GM06990 (cell line): ENCODE data around the gene KASH5.

ENCODE experiments used
- DNase-seq: peaks from one replicate; pipeline ENCODE4 v3.0.0-alpha.2; 2011; ENCODE audit not compliant: insufficient read length; ENCODE audit errors: extremely low read depth
- H3K27me3 ChIP-seq: replicated peaks from 2 replicates; pipeline ENCODE4 v1.6.0; 2011; ENCODE audit warnings: low read length; ENCODE audit not compliant: control insufficient read depth, insufficient read depth
- H3K36me3 ChIP-seq: 2 replicates; pipeline ENCODE4 v1.5.1; 2011; ENCODE audit warnings: low read length; ENCODE audit not compliant: control insufficient read depth, insufficient read depth
- H3K4me3 ChIP-seq: replicated peaks from 2 replicates; pipeline ENCODE4 v1.5.1; 2011; ENCODE audit warnings: low read depth, mild to moderate bottlenecking, control low read depth, low read length
- CTCF ChIP-seq: IDR thresholded peaks from 2 replicates; pipeline ENCODE4 v1.5.1; 2011; ENCODE audit warnings: low read length, control low read depth, mild to moderate bottlenecking, inconsistent platforms; ENCODE audit not compliant: insufficient read depth, poor library complexity, severe bottlenecking

KASH5 gene

DNA sequence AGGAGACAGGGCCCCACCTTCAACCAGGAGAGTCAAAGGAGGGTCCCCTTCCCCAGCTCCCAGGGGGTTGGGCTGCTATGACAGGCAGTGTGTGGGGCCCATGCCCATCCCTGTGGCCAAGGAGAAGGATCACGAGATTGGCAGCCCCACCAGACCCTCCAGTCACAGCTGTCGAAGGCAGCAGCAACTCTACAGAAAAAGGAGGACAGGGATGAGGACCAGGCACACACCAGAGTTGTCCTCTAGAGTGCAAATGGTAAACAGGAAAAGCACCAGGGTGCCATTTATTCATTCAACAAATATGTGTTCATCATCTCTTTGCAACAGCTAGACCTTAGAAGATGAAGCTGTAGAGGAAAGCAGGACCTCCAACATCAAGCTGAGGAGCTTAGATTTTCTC, 31.1 kb downstream of the KASH5 start:
- Histone ChIP-seq H3K4me3 (no peak overlapping the region), H3K36me3 (no peaks in the 10 kb centered on the region), H3K27me3 (peaks cover 2% of the 10 kb centered on the region)
- no peak for DNase-seq
- TF ChIP-seq CTCF = no peak

DNA sequence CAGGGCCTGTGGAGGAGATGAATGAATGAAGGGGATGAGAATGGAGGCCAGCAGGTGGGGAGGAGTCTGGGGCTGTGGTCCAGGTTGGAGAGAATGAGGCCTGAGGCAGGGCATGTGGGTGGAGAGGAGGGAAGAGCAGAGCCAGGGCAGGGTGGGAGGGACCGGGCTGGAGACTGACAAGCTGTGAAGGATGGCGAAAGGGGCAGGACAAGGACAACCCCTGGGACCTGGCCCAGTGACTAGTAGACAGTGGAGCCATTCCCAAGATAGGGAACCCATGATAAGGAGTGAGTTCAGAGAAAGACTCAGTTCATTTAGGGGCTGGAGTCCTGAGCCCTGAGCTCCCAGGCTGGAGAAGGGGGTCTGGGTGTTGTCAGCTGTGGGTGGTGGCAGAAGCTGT, 32.2 kb downstream of the KASH5 start:
- H3K4me3 ChIP-seq = no peak overlapping the region
- no peak for DNase-seq
- H3K36me3 ChIP-seq = no peaks in the 10 kb centered on the region
- no peak for TF ChIP-seq CTCF
- peaks cover 2% of the 10 kb centered on the region for H3K27me3 ChIP-seq

GRCh38 chr19:49421039-49421877, 33.2 kb downstream of the KASH5 start:
- DNase-seq = peak; percentile 53
- peaks cover 2% of the 10 kb centered on the region for H3K27me3 ChIP-seq
- H3K4me3 ChIP-seq = no peak overlapping the region
- no peaks in the 10 kb centered on the region for H3K36me3 ChIP-seq
- TF ChIP-seq CTCF = no peak

DNA sequence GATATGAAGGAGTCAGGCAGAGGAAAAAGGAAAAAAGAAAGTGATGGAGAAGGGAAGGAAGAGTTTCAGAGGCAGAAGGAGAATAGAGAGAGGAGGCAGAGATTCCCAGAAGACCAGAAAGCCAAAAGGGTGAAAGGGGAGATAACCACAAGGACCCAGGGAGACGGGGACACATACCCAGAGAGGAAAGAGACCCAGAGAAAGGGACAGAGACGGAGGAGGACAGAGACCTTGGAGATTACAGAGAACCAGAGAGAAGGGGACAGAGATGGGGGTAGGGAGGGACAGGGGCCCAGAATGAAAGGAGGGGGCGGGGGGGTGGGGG, 33.8 kb downstream of the KASH5 start:
- peaks cover 2% of the 10 kb centered on the region for H3K27me3 ChIP-seq
- no peak for TF ChIP-seq CTCF
- H3K36me3 ChIP-seq = no peaks in the 10 kb centered on the region

GRCh38 chr19:49422407-49423070, 34.5 kb downstream of the KASH5 start:
- peaks cover 2% of the 10 kb centered on the region for H3K27me3 ChIP-seq
- H3K4me3 ChIP-seq = no peak overlapping the region
- DNase-seq = peak; percentile 54

More for the DNA sequence above, 33.8 kb downstream of the KASH5 start:
- no peak for DNase-seq
- H3K4me3 ChIP-seq = no peak overlapping the region

More at GRCh38 chr19:49422407-49423070, 34.5 kb downstream of the KASH5 start:
- TF ChIP-seq CTCF = peak; percentile 39
- H3K36me3 ChIP-seq = no peaks in the 10 kb centered on the region
